GM10266 (cell line): Measurements from ENCODE around the gene PCDH12.

Experiments used
- DNase-seq: peaks from one replicate; pipeline ENCODE4 v3.0.0; 2012; ENCODE audit errors: extremely low spot score
- TF ChIP-seq, protein P1 (sequence below): IDR thresholded peaks from 2 replicates; pipeline ENCODE4 v1.5.1; 2012; ENCODE audit warnings: mild to moderate bottlenecking, low read depth; ENCODE audit not compliant: control insufficient read depth, insufficient read depth; ENCODE audit errors: missing control alignments

PCDH12 gene

DNA sequence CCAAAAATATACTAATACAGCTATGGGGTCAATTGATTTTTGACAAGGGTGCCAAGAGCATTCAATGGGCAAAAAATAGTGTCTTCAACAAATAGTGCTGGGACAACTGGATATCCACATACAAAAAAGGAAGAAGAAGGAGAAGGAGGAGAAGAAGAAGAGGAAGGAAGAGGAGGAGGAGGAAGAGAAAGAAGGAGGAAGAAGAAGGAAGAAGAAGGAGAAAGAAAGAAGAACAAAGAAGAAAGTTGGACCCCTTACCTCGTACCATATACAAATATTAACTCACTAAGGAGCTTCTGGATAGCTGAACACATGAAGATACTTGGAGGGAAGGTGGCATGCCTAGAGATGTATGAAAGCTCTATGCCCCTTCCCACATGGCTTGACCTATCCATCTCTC is 51.5 kb downstream of the PCDH12 start:
- TF ChIP-seq, protein P1, sequence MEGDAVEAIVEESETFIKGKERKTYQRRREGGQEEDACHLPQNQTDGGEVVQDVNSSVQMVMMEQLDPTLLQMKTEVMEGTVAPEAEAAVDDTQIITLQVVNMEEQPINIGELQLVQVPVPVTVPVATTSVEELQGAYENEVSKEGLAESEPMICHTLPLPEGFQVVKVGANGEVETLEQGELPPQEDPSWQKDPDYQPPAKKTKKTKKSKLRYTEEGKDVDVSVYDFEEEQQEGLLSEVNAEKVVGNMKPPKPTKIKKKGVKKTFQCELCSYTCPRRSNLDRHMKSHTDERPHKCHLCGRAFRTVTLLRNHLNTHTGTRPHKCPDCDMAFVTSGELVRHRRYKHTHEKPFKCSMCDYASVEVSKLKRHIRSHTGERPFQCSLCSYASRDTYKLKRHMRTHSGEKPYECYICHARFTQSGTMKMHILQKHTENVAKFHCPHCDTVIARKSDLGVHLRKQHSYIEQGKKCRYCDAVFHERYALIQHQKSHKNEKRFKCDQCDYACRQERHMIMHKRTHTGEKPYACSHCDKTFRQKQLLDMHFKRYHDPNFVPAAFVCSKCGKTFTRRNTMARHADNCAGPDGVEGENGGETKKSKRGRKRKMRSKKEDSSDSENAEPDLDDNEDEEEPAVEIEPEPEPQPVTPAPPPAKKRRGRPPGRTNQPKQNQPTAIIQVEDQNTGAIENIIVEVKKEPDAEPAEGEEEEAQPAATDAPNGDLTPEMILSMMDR = no peak
- no peak for DNase-seq

DNA sequence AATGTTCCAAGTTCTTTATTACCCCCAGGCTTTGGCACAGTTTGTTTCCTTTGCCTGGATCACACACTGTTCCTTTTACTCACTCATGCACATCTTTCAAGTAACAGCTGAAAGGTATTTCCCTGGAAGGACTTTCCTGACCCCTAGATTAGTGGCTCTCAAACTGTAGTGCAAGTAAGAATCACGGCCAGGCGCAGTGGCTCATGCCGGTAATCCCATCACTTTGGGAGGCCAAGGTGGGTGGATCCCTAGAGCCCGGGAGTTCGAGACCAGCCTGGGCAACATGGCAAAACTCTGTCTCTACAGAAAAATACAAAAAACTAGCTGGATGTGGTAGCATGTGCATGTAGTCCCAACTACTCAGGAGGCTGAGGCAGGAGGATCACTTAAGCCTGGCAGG is 53.5 kb downstream of the PCDH12 start:
- DNase-seq = no peak

DNA sequence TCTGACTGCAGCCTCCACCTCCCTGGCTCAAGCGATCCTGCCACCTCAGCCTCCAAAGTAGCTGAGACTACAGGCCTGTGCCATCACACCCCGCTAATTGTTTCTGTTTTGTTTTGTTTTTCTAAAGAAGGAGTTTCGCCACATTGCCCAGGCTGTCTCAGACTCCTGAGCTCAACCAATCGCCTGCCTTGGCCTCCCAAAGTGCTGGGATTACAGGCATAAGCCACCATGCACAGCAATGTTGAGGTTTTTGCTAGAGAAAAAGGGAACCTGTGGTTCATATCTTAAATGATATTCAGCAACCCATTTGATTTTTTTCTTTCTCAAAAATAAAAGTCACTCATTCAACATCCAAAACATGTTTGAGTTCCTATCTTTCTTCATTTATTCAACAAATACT is 54.7 kb downstream of the PCDH12 start:
- TF ChIP-seq, protein P1 = no peak
- no peak for DNase-seq

More for the DNA sequence above, 53.5 kb downstream of the PCDH12 start:
- TF ChIP-seq, protein P1 = no peak

DNA sequence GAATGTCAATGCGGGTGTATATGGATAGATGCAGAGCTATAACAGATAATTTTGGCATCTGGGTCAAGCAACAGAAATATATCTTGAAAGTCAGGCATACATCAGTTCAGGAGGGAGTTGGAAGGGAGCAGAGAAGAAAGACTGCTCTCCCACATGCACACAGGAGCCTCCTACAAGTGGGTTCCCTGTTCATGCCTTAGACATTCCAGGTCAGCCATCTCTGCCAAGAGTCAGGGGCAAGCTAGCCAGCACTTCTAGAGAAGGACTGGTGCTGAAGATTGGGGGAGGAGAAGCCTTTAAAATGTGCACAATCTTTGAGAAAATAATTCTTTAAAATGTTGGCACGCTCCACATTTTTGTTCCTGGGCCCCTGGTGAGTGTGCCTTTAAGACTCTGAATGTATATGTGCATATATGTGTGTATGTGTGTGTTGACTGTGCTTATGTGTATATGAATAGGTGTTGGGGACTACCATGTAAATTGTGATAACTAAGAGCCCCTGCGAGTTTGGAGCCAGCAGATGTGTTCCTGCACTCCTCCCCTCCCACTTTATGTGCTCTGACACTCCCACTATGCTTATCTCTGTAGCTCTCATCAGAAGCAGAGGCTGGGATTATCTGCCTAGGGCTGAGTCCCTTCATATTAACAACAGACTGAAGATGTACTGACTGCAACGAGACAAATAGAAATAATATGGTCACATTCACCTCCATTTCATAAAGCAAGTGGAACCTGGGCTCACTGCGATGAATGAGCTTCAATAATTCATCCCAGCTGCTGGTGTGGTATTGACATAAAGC is 55.8 kb downstream of the PCDH12 start:
- TF ChIP-seq, protein P1 = no peak
- DNase-seq = no peak

DNA sequence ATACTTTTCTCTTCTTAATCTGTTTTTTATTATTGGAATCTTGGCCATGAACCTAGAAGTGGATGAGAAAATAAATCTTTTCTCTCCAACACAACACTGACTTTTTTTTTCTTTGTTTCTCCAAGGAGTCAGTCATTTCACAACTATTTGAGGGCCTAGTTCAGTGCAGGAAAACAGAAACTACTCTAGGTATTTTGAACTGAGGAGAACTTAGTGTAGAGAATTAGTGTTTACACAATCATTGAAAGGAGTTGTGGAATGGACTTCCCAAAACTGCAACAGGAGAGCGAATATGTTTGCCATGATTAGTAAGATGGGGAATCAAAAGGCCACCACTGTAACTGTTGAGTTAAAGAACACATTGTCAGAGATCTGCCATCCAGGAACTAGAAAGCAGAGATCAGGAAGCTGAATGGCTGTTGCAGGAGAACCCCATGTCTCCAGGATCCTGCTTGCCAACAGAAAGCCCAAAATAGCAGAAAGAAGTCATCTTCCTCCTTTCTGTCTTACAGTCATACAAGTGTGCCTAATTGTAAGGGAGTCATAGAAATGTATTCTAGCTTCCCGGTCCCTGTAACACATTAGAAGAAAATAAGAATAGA is 59.5 kb downstream of the PCDH12 start:
- TF ChIP-seq, protein P1 = no peak
- DNase-seq = no peak

DNA sequence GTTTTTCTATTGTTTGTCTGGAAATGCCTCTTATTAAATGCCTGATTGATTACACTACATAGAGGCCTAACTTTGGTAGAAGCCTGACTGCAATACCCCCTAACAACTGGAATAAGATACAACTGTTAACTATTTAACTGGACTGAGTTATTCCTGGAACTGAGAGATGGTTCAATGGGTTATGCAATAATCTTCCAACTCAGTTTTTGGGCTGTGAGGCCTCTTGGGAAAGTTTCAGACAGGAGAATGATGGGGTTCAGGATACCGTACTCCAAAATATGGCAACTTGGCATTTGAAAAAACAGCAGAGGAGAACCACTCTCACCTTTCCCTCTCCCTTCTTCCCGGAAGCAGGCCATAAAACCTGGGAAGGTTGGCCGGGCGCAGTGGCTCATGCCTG is 60.6 kb downstream of the PCDH12 start:
- DNase-seq = no peak

More for the DNA sequence above, 60.6 kb downstream of the PCDH12 start:
- TF ChIP-seq, protein P1 = no peak
